ENCODE results near the gene RAB20. TPM values are rescaled to one million over a fixed set of nuclear protein-coding genes. Genes with fewer than 3 reads are reported as not detected.

The RAB20 gene
- total and polyA plus RNA-seq, 8 donors: 9.3 to 23.6 (median 14.2) TPM

- FAIRE-seq: no peak
- H3K27ac ChIP-seq: no peak overlapping the region
Observed at GRCh38 chr13:110600980-110601379, 39.5 kb upstream of the RAB20 start.

GRCh38 chr13:110600261-110600819 is 38.8 kb upstream of the RAB20 start:
- intact Hi-C loops (cut with DNase I): no loop called here

More at GRCh38 chr13:110600980-110601379, 39.5 kb upstream of the RAB20 start:
- no peaks in the 10 kb centered on the region for H3K36me3 ChIP-seq
- WGBS, 2 donors: 90 to 94% methylated on average over 4 of the region's 4 CpGs
- H3K9me3 ChIP-seq: no peaks in the 10 kb centered on the region
- DNase-seq: no peak
- TF ChIP-seq CTCF (IDR thresholded peaks at IDR 0.05): no peak
- intact Hi-C loops (cut with DNase I): no loop called here
- no peaks in the 10 kb centered on the region for H3K27me3 ChIP-seq
- no peak overlapping the region for H3K4me3 ChIP-seq
- no peak for ATAC-seq
- H3K4me1 ChIP-seq: no peaks in the 10 kb centered on the region

GRCh38 chr13:110597041-110597689 is 35.6 kb upstream of the RAB20 start:
- Histone ChIP-seq H3K4me3 (no peak overlapping the region), H3K27ac (no peak overlapping the region), H3K36me3 (no peaks in the 10 kb centered on the region), H3K9me3 (no peaks in the 10 kb centered on the region), H3K27me3 (no peaks in the 10 kb centered on the region), H3K4me1 (no peaks in the 10 kb centered on the region)
- intact Hi-C loops (cut with DNase I): loop anchor here in 2 of 3 donors (5.0 to 10.0 kb wide), 2 partner anchors 218 to 225 kb away; no protein-coding TSS in a partner anchor
- no peak for DNase-seq
- no peak for TF ChIP-seq CTCF (IDR thresholded peaks at IDR 0.05)
- no peak for FAIRE-seq
- 56 to 62% methylated on average over 16 of the region's 16 CpGs for WGBS, 2 donors
- no peak for ATAC-seq

More at GRCh38 chr13:110600261-110600819, 38.8 kb upstream of the RAB20 start:
- WGBS, 2 donors: 81 to 86% methylated on average over 10 of the region's 10 CpGs
- Histone ChIP-seq H3K27me3 (no peaks in the 10 kb centered on the region), H3K4me1 (no peaks in the 10 kb centered on the region), H3K36me3 (no peaks in the 10 kb centered on the region), H3K4me3 (no peak overlapping the region), H3K27ac (no peak overlapping the region), H3K9me3 (no peaks in the 10 kb centered on the region)
- ATAC-seq (no peak), DNase-seq (no peak), FAIRE-seq (no peak)
- TF ChIP-seq CTCF (IDR thresholded peaks at IDR 0.05): no peak

GRCh38 chr13:110593430-110594130 is 32.1 kb upstream of the RAB20 start:
- no peaks in the 10 kb centered on the region for H3K9me3 ChIP-seq
- DNase-seq: peak in 1 of 6 donors; percentile 37
- no peak overlapping the region for H3K4me3 ChIP-seq
- no peaks in the 10 kb centered on the region for H3K36me3 ChIP-seq
- WGBS, 2 donors: 29 to 35% methylated on average over 6 of the region's 6 CpGs
- H3K27ac ChIP-seq: no peak overlapping the region
- FAIRE-seq: peak; percentile 95
- H3K27me3 ChIP-seq: no peaks in the 10 kb centered on the region
- peak; percentile 34 to 54 (median 41) for TF ChIP-seq CTCF (IDR thresholded peaks at IDR 0.05)
- ATAC-seq: peak; percentile 91 to 98 (median 96)
- no peaks in the 10 kb centered on the region for H3K4me1 ChIP-seq
- intact Hi-C loops (cut with DNase I): loop anchor here in 1 of 3 donors (10.0 kb wide), 1 partner anchor 221 kb away; no protein-coding TSS in a partner anchor
